Ovary (tissue), 9 donors: Measurements from ENCODE around the gene ARF1. TPM values are rescaled to one million over a fixed set of nuclear protein-coding genes. Genes with fewer than 3 reads are reported as not detected.

Source experiments
- DNase-seq, 5 donors: peaks; one replicate each; pipeline ENCODE4 v3.0.0-alpha.2; 2019 to 2020
- H3K27ac ChIP-seq, 2 donors: fragments of 200-600 bp; one replicate each; pipeline versions ENCODE4 v1.5.1 to v1.8.0; 2019 to 2022
- H3K27me3 ChIP-seq: fragments of 200-600 bp; one replicate; pipeline ENCODE4 v1.8.0; 2022
- H3K36me3 ChIP-seq: fragments of 200-600 bp; sonication (generic); one replicate; pipeline ENCODE4 v1.5.1; 2019
- H3K4me1 ChIP-seq: one replicate; pipeline ENCODE4 v1.8.1; 2013; ENCODE audit warnings: mild to moderate bottlenecking, moderate library complexity; ENCODE audit not compliant: insufficient read depth
- H3K4me3 ChIP-seq: fragments of 200-600 bp; sonication (generic); one replicate; pipeline ENCODE4 v1.5.1; 2017
- H3K9me3 ChIP-seq, 2 donors: fragments of 200-600 bp in 1 of 2; sonication (generic) in 1 of 2; one replicate each; pipeline versions ENCODE4 v1.5.1 to v1.8.1; 2013 to 2019; ENCODE audit warnings: mild to moderate bottlenecking in 1 of 2, moderate library complexity in 1 of 2
- EP300 ChIP-seq: sonication (generic); formaldehyde crosslinking; IDR thresholded peaks from one replicate; pipeline ENCODE4 v1.6.1; 2017; ENCODE audit warnings: antibody characterized with exemption
- POLR2A ChIP-seq: fragments of 450-650 bp; IDR thresholded peaks from one replicate; pipeline ENCODE4 v1.6.1; 2017; ENCODE audit warnings: antibody characterized with exemption, mild to moderate bottlenecking, moderate library complexity
- WGBS, 3 donors: extraction: QIAGEN DNeasy Blood & Tissue Kit in 1 of 3; methylation state at CpG; one replicate each; pipeline versions ENCODE4 v1.1.5 to v1.1.7; 2013 to 2017; 5-methylcytosine and 5-hydroxymethylcytosine counted together
- intact Hi-C, 4 donors: fragments of 100-400 bp; cut with DNase I; formaldehyde crosslinking; loops; one replicate each; pipeline versions ENCODE4 v1.11.0 to v1.15.1; 2022 to 2023
- polyA plus RNA-seq, 2 donors: library from polyadenylated mRNA; stranded (reverse); fragments of 200-250 nt in 1 of 2; fragments of 350-450 nt in 1 of 2; fragmentation: Illumina TruSeq in 1 of 2; extraction: RNeasy Lipid Tissue Mini Kit (QIAGEN cat#74804) in 1 of 2; gene quantifications; one replicate each; pipeline ENCODE4 v1.2.3, GENCODE V29; 2013 to 2014
- total RNA-seq, 7 donors: library from RNA; depleted of rRNA in 2 of 7; stranded (reverse); fragments of >200 nt in 2 of 7; fragmentation: NEBNext Ultra II Directional in 3 of 7; extraction: Animal tissue kit (Norgen Biotek cat#: 25700) in 3 of 7; gene quantifications; one replicate each; pipeline versions ENCODE4 v1.1.0 to v1.2.4, GENCODE V29; 2016 to 2023
- TF ChIP-seq, protein P1 (sequence below), 3 donors: fragments of 450-650 bp in 2 of 3; fragments of 200-600 bp in 1 of 3; IDR thresholded peaks; one replicate each; pipeline versions ENCODE4 v1.5.1 to v1.8.0; 2016 to 2022; ENCODE audit warnings: antibody characterized with exemption in 3 of 3, mild to moderate bottlenecking in 1 of 3
- donor health status: DM: no; HTN: no; CAD: no; lungs with moderate emphysema.
- donor health status: DM: no; HTN: no; CAD: no.
- donor health status: Bipolar disorder and iron deficiency.
- donor health status: DM: yes; HTN: yes; CAD: no.
- donor health status: DM: no; HTN: no; CAD: no.
- donor health status: DM: yes; HTN: yes; CAD: no.

The ARF1 gene
- total and polyA plus RNA-seq, 9 donors: 179 to 345 (median 285) TPM

DNA sequence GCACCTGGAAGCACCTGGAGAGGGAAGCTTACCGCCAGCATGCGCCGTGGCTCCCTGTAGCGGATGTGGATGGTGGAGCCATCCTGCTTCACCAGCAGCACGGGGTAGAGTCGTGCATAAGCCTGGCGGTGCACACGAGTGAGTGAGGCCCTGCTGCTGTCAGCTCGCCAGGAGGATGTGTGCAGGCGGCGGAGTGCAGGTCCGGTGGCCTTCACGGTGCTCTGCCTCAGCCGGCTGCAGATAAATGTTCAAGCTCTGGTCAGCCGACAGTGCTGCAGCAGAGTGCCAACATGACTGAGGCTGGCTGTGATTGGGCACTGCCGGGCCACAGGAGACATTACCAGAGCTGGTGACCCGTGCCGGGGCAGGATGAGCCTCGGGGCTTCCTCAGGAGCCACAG is 25.1 kb downstream of the ARF1 start:
- no peaks in the 10 kb centered on the region for H3K36me3 ChIP-seq
- TF ChIP-seq, protein P1, sequence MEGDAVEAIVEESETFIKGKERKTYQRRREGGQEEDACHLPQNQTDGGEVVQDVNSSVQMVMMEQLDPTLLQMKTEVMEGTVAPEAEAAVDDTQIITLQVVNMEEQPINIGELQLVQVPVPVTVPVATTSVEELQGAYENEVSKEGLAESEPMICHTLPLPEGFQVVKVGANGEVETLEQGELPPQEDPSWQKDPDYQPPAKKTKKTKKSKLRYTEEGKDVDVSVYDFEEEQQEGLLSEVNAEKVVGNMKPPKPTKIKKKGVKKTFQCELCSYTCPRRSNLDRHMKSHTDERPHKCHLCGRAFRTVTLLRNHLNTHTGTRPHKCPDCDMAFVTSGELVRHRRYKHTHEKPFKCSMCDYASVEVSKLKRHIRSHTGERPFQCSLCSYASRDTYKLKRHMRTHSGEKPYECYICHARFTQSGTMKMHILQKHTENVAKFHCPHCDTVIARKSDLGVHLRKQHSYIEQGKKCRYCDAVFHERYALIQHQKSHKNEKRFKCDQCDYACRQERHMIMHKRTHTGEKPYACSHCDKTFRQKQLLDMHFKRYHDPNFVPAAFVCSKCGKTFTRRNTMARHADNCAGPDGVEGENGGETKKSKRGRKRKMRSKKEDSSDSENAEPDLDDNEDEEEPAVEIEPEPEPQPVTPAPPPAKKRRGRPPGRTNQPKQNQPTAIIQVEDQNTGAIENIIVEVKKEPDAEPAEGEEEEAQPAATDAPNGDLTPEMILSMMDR (IDR thresholded peaks at IDR 0.05): no peak
- TF ChIP-seq POLR2A (no peak), EP300 (no peak)

DNA sequence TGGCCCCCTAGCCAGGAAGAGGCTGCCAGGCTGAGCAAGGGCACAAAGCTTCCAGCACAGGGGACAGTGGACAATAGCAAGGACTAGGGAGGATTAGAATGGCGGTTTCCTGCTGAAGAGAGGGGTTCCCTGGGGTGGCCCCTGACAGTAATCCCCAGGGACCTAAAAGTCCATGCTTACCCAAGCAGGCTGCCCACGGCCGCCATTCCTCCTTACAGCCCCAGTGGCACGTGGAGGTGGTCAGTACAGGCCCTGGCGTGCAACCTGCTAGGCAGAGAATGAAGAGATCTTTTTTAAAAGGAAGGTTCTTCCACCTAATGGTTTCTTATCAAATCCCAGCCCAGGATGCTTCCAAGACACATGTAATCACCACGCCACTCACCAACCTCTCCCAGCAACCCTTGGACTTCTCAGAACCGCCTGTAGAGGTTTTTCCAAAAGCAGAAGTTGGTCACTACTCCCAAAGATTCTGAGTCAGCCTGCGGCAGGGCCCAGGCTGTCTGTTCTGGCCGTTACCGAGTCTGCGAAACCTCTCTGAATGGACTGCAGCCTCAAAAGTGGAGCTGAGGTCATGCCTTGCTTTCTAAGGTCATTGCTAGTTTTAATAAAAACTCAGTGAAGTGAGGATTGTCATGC is 25.7 kb downstream of the ARF1 start:
- 74 to 76% (median 75%) methylated on average over 11 of the region's 11 CpGs for WGBS, 3 donors
- intact Hi-C loops: loop anchor here in 1 of 4 donors (2.0 kb wide), 1 partner anchor 59 kb away; no protein-coding TSS in a partner anchor

More for the DNA sequence above, 25.1 kb downstream of the ARF1 start:
- H3K4me3 ChIP-seq: no peak overlapping the region
- no peaks in the 10 kb centered on the region for H3K27me3 ChIP-seq
- WGBS, 3 donors: 76 to 89% (median 76%) methylated on average over 18 to 19 of the region's 19 CpGs
- H3K4me1 ChIP-seq: peaks cover 5% of the 10 kb centered on the region
- H3K27ac ChIP-seq: no peak overlapping the region
- peak in 3 of 5 donors; percentile 33 to 55 (median 46) for DNase-seq
- intact Hi-C loops: loop anchor here in 1 of 4 donors (2.0 kb wide), 1 partner anchor 59 kb away; no protein-coding TSS in a partner anchor
- no peaks in the 10 kb centered on the region for H3K9me3 ChIP-seq

DNA sequence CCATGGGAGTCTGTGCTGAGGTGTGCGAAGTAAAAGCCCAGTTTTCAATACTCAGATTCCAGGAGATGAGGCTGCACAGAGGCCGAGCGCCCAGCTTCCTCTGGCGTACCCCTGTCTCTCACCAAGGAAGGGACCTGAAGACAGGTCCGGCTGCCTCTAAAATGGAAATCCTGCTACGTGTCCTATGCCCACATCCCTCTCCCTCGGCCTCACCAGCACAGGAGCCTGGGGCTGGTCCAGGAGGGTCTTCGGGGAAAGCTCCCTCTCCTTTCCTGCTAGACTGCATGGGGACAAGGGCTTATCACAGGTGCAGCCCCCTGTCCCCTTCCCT is 26.2 kb downstream of the ARF1 start:
- 1 to 5% (median 5%) methylated on average over 8 of the region's 8 CpGs for WGBS, 3 donors
- H3K4me1 ChIP-seq: peaks cover 5% of the 10 kb centered on the region
- no peak for DNase-seq
- no peaks in the 10 kb centered on the region for H3K27me3 ChIP-seq
- no peaks in the 10 kb centered on the region for H3K9me3 ChIP-seq
- intact Hi-C loops: loop anchor here in 1 of 4 donors (2.0 kb wide), 1 partner anchor 58 kb away; no protein-coding TSS in a partner anchor
- peak overlapping the region; percentile 74 for H3K27ac ChIP-seq
- TF ChIP-seq POLR2A (no peak), EP300 (no peak)
- TF ChIP-seq, protein P1 (IDR thresholded peaks at IDR 0.05): no peak
- no peaks in the 10 kb centered on the region for H3K36me3 ChIP-seq
- peak overlapping the region; percentile 72 for H3K4me3 ChIP-seq

More for the DNA sequence above, 25.7 kb downstream of the ARF1 start:
- TF ChIP-seq POLR2A (no peak), EP300 (no peak)
- TF ChIP-seq, protein P1 (IDR thresholded peaks at IDR 0.05): no peak
- Histone ChIP-seq H3K4me3 (peak overlapping the region; percentile 72), H3K36me3 (no peaks in the 10 kb centered on the region), H3K27ac (peak overlapping the region; percentile 74), H3K4me1 (peaks cover 5% of the 10 kb centered on the region), H3K9me3 (no peaks in the 10 kb centered on the region), H3K27me3 (no peaks in the 10 kb centered on the region)
- DNase-seq: peak in 1 of 5 donors; percentile 31

DNA sequence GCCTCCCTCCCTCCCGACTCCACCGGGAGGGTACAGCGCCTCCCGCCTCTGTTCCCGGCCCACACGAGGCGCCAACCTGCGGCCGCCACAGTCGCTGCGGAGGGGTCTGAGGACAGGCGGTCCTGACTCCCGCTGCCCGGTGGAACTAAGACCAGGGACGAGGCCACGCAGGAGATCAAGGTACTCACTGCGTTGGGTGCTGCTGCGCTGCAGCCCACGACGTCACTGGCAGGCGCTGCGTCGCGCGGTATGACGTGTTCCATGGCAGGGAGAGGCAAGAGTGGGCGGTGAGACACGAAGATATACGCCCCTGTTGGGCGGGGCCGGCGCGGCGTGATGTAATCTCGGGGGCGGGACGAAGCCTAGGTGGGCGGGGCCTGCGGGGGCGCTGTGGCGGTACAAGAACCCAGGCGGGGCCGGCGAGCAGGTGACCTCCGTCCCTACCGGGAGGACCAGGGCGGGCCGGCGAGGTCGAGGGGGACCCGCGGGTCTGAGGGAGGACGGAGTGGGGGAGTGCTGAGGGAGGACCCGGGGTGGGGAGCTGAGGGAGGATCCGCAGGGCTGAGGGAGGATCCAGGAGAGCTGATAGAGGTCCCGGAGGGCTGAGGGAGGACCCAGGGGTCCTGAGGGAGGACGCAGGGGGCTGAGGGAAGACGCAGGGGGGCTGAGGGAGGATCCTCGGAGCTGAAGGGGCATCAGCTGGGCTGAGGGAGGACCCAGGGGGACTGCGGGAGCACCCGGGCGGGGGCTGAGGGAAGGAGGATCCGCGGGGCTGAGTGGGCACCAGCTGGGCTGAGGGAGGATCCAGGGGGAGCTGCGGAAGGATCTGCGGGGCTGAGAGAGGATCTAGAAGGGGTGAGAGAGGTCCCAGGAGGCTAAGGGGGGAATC is 26.8 kb downstream of the ARF1 start, which contains the start of gene MRPL55:
Gene MRPL55, minus strand, starts transcription at position 227 of the 889 bp plus-strand sequence. CDS start 1,039 bp downstream, outside the sequence.
- Histone ChIP-seq H3K4me3 (peak within 1 kb of the TSS; percentile 72), H3K36me3 (no peaks in the 10 kb centered on the region), H3K27me3 (no peaks in the 10 kb centered on the region), H3K27ac (peak within 1 kb of the TSS; percentile 74), H3K9me3 (no peaks in the 10 kb centered on the region), H3K4me1 (peaks cover 5% of the 10 kb centered on the region)
- TF ChIP-seq POLR2A (peak; percentile 94), EP300 (no peak)
- TF ChIP-seq, protein P1 (IDR thresholded peaks at IDR 0.05): peak in 1 of 3 donors; percentile 18
- 1% methylated on average over 63 to 66 of the region's 66 CpGs for WGBS, 3 donors
- intact Hi-C loops: loop anchor here in 1 of 4 donors (2.0 kb wide), 1 partner anchor 57 kb away; no protein-coding TSS in a partner anchor
- DNase-seq: peak; percentile 98 to 100 (median 99)
